Esophagus squamous epithelium (tissue), 4 donors: Measurements from ENCODE around the gene VPS37B.

Experiments
- CTCF ChIP-seq, 6 experiments: fragments of 450-650 bp in 4 of 6; fragments of 200-600 bp in 2 of 6; sonication (generic) in 2 of 6; IDR thresholded peaks; one replicate each; pipeline ENCODE4 v1.5.1; 2016 to 2019; ENCODE audit warnings: antibody characterized with exemption in 6 of 6, mild to moderate bottlenecking in 4 of 6, moderate library complexity in 4 of 6
- POLR2A ChIP-seq, 4 donors: fragments of 450-650 bp; IDR thresholded peaks; one replicate each; pipeline ENCODE4 v1.6.1; 2017; ENCODE audit warnings: antibody characterized with exemption in 4 of 4, mild to moderate bottlenecking in 4 of 4, moderate library complexity in 3 of 4

GRCh38 chr12:122834104-122834920 is 61.6 kb downstream of the VPS37B start:
- TF ChIP-seq POLR2A (IDR thresholded peaks at IDR 0.05) (no peak), CTCF (IDR thresholded peaks at IDR 0.05) (peak in 2 of 6 experiments; percentile 17 to 18)
